Measurements from ENCODE around the gene PLLP.
A peak's percentile ranks its signal among the peaks of the same experiment; 100 is the strongest.
"Not testable (repeated sequence)": the region's sequence is repeated elsewhere in the genome, so short reads cannot be mapped to it uniquely, and the experiment has no call there.

Gene PLLP

DNA sequence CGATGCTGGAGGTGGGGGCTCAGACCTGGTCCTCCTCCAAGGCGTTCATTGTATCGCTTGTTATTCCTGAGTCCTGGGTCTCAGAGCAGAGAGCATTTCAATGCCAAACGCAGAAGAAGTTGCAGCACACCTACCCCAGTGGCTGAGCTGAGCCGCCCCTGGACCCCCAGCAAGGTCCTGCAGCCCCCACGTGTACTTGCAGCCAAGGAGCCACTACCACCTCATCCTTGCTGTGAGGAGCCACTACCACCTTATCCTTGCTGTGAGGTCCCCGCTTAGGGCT is 13.5 kb downstream of the PLLP start:
- DNase-seq, result no peak

GRCh38 chr16:57270221-57271062 is 14.0 kb downstream of the PLLP start:
- peak; percentile 87 to 92 for DNase-seq

DNA sequence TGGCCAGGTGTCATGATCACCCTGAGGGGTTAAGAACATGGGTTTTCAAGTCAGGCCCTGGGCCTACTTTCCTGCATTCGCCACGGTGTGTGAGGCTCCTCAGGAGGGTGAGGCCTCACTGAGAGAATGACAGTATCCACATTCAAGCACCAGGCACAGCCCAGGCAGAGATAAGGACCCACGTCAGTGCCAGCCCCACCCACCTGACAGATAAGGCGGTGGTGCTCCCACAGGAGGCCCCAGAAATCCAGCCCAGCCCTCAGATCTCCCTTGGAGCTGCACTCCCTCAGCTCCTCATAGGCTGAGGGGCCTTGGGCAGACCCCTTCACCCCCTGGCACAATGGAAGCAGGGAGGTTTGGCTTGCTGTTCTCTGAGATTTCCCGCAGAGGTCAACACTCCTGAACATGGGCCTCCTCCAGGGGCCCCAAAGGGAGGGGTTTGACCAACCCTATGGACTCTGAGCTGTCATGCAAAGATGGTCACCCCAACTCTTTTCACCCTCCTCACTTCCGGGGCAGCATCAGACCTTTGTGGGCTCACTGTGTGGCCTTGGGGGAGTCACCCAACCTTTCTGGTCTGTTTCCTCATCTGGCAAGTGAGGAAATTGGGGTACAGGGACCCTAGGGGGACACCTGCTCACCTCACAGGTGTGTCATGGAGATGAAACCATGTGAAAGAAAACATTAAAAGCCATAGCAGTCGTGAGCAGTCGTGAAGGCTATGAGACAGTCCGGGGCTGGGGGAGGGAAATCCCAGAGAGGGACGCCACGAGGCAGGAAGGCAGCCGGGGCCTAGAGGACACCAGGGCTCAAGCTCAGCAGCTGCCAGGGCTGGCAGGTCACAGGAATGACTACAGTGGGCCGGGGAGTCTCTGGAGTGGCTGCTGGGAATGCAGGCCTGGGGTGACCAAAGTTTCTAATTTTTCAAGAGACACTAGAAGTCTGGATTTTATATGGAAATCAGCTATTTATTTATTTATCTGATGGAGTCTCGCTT is 15.4 kb downstream of the PLLP start:
- no peak for DNase-seq

- not testable (repeated sequence) for DNase-seq
Measured at GRCh38 chr16:57267343-57267742, 17.1 kb downstream of the PLLP start.

- DNase-seq, result no peak
Measured at GRCh38 chr16:57266531-57267260, 17.8 kb downstream of the PLLP start.

GRCh38 chr16:57265850-57266530 is 18.5 kb downstream of the PLLP start:
- DNase-seq, result peak; percentile 60 to 65

- no peak for DNase-seq
Measured at GRCh38 chr16:57264950-57265371, 19.5 kb downstream of the PLLP start.

DNA sequence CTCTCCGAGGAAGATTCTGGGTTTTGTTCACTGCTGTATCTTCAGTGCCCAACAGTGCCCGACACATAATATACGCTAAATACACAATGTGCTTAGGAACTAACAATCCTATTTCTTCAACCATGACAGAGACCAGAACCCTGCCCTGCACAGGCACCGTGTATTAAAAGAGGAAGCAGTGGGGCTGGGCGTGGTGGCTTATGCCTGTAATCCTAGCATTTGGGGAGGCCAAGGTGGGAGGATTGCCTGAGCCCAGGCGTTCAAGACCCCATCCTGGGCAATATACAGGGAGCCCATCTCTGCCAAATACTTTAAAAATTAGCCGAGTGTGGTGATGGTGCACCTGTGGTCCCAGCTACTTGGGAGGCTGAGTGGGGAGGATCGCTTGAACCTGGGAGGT is 20.1 kb downstream of the PLLP start:
- no peak for DNase-seq

GRCh38 chr16:57263541-57264351 is 20.7 kb downstream of the PLLP start:
- DNase-seq, result no peak

DNA sequence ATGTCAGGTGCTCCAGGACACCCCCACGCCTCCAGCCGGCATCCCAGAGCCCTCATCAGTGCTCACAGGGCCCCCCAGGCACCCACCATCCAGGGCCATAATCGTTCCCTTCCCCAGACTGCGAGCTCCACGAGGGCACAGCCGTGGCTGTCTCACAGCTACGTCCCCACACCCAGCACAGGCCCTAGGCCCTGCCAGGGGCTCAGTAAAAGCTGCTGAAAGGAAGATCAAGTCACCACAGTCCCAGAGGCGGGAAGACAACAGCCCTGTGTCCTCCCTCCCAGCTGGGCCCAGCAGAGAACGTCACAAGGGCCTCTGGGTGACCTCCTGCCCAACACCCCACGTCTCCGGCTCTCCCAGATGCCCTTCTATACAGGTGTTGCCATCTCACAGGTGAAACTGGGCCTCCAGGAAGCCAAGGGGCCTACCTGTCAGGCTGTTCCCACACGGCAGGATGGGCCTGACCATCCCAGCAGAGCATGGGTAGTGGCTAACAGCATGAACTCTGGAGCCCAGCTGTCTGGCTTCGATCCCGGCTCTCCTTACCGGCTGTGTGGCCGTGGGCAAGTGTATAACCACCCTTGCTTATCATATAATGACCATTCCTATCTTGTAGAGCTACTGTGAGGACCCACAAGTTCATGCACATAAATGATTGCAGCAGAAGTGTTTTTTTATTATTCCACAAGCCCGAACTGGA is 21.5 kb downstream of the PLLP start:
- DNase-seq, result peak; percentile 38 to 57

DNA sequence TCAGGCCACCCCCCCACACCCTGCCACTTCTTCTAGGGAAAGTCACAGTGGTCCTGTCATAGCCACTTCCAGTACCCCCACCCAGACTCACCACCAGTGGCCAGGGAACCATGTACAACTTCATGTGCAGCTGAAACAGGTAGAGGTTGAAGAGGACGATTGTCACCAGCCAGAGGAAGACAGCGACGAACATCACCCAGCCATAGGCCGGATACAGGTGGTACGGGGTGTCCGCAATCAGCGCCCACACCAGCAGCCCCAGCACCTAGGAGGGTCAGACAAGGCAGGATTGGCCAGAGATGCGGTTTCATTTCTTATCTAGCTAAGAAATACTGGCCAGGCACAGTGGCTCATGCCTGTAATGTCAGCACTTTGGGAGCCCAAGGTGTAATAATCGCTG is 22.7 kb downstream of the PLLP start:
- no peak for DNase-seq

GRCh38 chr16:57260294-57260929 is 24.1 kb downstream of the PLLP start:
- DNase-seq, result peak; percentile 59 to 78

DNA sequence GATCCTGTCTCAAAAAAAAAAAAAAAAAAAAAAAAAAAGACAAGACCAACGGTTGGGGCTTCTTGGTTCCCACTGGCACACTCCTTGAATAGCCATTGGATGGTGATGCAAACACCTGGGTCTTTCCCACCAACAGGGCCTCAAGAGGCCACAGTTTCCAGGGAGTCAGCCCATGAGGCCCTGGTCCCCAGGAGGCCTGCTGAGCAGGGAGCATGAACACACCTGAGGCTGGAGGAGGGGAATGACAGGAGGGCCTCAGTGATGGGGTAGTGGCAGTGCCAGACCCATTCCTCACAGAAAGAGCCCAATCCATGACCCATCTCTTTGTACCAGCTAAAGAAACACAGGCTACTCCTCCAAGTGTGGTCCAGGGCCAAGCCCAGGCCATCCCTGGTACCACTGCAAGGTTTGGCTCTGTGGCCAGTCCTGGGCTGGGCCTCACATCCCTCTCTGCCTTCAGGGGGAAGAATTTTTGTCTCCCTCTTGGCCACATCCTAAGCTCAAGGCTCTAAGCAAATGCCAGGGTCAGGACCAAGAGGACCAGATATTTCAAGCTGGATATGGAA is 25.5 kb downstream of the PLLP start:
- DNase-seq, result no peak

- DNase-seq, result no peak
Measured at GRCh38 chr16:57258226-57258909, 26.1 kb downstream of the PLLP start.

DNA sequence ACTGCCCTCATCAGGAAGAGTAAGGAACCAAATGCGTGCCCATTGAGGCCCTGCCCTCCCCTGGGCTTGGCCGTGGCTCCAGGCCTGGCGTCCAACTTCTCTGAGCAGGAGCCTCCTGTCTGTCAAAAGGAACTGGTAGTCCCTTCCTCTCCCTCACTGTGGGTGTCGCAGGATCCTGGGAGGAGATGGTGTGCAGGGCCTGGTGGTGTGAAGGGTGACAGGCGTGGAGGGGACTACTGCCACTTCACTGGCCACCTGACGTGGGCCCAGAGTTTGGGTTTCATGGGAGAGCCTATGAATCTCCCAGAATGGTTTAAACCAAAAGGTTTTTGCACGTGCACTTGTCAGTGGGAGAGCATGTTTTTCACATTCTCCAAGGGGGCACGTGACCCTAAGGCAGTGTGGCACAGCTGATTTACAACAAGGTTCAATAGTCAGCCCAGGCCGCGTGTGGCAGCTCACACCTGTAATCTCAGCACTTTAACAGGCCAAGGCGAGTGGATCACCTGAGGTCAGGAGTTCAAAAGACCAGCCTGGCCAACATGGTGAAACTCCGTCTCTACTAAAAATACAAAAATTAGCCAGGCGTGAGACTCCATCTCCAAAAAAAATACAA is 26.9 kb downstream of the PLLP start:
- DNase-seq, result no peak

GRCh38 chr16:57256601-57257395 is 27.7 kb downstream of the PLLP start:
- no peak for DNase-seq

DNA sequence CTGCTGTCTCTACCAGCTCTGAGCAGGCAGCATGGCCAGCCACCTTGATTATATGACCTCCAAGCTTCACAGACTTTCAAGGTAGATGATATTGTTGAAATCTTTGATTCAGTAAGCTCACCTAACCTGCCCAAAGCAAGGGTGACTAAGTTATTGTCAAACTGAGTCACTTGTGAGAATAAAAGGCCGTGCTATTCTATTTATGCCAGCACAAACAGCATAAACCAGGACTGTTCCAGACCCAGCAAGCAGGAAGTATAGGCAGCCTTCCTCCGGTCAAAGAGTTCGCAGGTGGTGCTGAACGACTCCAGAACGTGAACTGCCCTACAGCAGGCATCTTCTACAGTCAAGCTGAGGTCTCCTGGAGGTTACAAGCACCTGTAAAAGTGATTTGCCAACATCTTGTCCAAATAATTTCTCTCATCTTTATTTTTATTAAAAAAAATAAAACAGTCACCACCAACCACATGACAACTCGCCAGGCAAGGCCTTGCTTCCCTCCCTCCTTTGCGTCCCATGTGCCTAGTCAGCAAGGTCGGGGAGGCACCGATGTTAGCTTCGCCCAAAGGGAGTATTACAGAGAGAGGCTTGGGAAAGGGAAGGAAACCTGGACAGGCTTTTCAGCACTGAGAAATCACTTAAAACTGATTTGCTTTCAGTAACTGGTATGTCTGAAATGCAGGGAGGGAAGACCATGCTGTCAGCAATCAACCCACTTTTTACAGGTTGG is 28.6 kb downstream of the PLLP start:
- DNase-seq, result no peak

Data from hippocampal formation (tissue), 2 donors.